HepG2 (cell line): ENCODE measurements around the gene CD72. TPM values are rescaled to one million over a fixed set of nuclear protein-coding genes. Genes with fewer than 3 reads are reported as not detected.

Experiments used
- DNMT1 ChIP-seq: sonication (generic); formaldehyde crosslinking; IDR thresholded peaks from 2 replicates; pipeline ENCODE4 v1.5.1; 2020; ENCODE audit warnings: mild to moderate bottlenecking, missing genetic modification reagents
- KDM3A ChIP-seq: IDR thresholded peaks from 2 replicates; pipeline ENCODE4 v1.6.1; 2018; ENCODE audit warnings: low read depth, missing compliant biosample characterization
- KDM5A ChIP-seq: fragments of 200-600 bp; sonication (generic); IDR thresholded peaks from 2 replicates; pipeline ENCODE4 v1.7.0; 2018; ENCODE audit warnings: antibody characterized with exemption, mild to moderate bottlenecking, low read length, borderline replicate concordance
- KLF11 ChIP-seq: IDR thresholded peaks from 2 replicates; pipeline ENCODE4 v1.6.1; 2016; ENCODE audit warnings: missing compliant biosample characterization
- MTF2 ChIP-seq: sonication (generic); formaldehyde crosslinking; IDR thresholded peaks from 2 replicates; pipeline ENCODE4 v1.5.0; 2020; ENCODE audit warnings: missing genetic modification reagents, borderline replicate concordance
- MXI1 ChIP-seq: IDR thresholded peaks from 3 replicates; pipeline ENCODE4 v1.6.1; 2012; ENCODE audit warnings: low read depth, low read length, inconsistent platforms, borderline replicate concordance
- NR2F2 ChIP-seq: IDR thresholded peaks from 2 replicates; pipeline ENCODE4 v1.6.1; 2012; ENCODE audit warnings: low read depth, inconsistent platforms, borderline replicate concordance
- STAG1 ChIP-seq: sonication (generic); formaldehyde crosslinking; IDR thresholded peaks from 2 replicates; pipeline ENCODE4 v1.4.0; 2020; ENCODE audit warnings: missing genetic modification reagents
- TBX3 ChIP-seq: fragments of 450-650 bp; IDR thresholded peaks from 2 replicates; pipeline ENCODE4 v1.6.1; 2017; ENCODE audit warnings: antibody characterized with exemption, mild to moderate bottlenecking, inconsistent platforms, borderline replicate concordance
- ZNF547 ChIP-seq: sonication (generic); formaldehyde crosslinking; IDR thresholded peaks from 2 replicates; pipeline ENCODE4 v1.5.1; 2020; ENCODE audit warnings: mild to moderate bottlenecking, missing genetic modification reagents
- ZNF556 ChIP-seq: sonication (generic); formaldehyde crosslinking; IDR thresholded peaks from 2 replicates; pipeline ENCODE4 v1.4.0; 2020; ENCODE audit warnings: mild to moderate bottlenecking, missing genetic modification reagents, borderline replicate concordance
- ZNF572 ChIP-seq: sonication (generic); formaldehyde crosslinking; IDR thresholded peaks from 2 replicates; pipeline ENCODE4 v1.5.1; 2020; ENCODE audit warnings: mild to moderate bottlenecking, missing genetic modification reagents
- ZNF605 ChIP-seq: sonication (generic); formaldehyde crosslinking; IDR thresholded peaks from 2 replicates; pipeline ENCODE4 v1.8.0; 2022; ENCODE audit warnings: mild to moderate bottlenecking, missing genetic modification reagents
- ZNF674 ChIP-seq: sonication (generic); formaldehyde crosslinking; IDR thresholded peaks from 2 replicates; pipeline ENCODE4 v1.5.0; 2020; ENCODE audit warnings: low read depth, mild to moderate bottlenecking, missing genetic modification reagents
- ZNF878 ChIP-seq: sonication (generic); formaldehyde crosslinking; IDR thresholded peaks from 2 replicates; pipeline ENCODE4 v1.8.1; 2023; ENCODE audit warnings: mild to moderate bottlenecking, missing genetic modification reagents, moderate library complexity
- polyA plus RNA-seq, 8 experiments: library from polyadenylated mRNA; depleted of rRNA in 3 of 8; stranded (reverse) in 7 of 8; unstranded in 1 of 8; fragments of >200 nt; fragmentation: Illumina TruSeq in 4 of 8; extraction: Trizol in 4 of 8; gene quantifications; 2 replicates each; pipeline versions ENCODE4 v1.2.1 to v1.2.3, GENCODE V29; 2011 to 2016; ENCODE audit warnings: low read depth in 4 of 8, missing spikeins in 1 of 8, mixed read lengths in 1 of 8; ENCODE audit not compliant: insufficient read depth in 1 of 8
- total RNA-seq, 5 experiments: library from RNA; depleted of rRNA; stranded (reverse); fragments of >200 nt; fragmentation: Illumina TruSeq; extraction: Trizol; gene quantifications; 2 replicates each; pipeline ENCODE4 v1.2.3, GENCODE V29; 2016; ENCODE audit warnings: low read depth in 1 of 5
- TF ChIP-seq, protein P1 (sequence below): sonication (generic); formaldehyde crosslinking; IDR thresholded peaks from 2 replicates; pipeline ENCODE4 v1.9.0; 2021; ENCODE audit warnings: missing genetic modification reagents, mild to moderate bottlenecking, borderline replicate concordance
- TF ChIP-seq, protein P2 (sequence below): sonication (generic); formaldehyde crosslinking; IDR thresholded peaks from 2 replicates; pipeline ENCODE4 v1.9.0; 2022; ENCODE audit warnings: missing genetic modification reagents, mild to moderate bottlenecking, borderline replicate concordance
- TF ChIP-seq, protein P3 (sequence below): sonication (generic); formaldehyde crosslinking; IDR thresholded peaks from 2 replicates; pipeline ENCODE4 v1.4.0; 2020; ENCODE audit warnings: missing genetic modification reagents
- TF ChIP-seq, protein P4 (sequence below): sonication (generic); formaldehyde crosslinking; IDR thresholded peaks from 2 replicates; pipeline ENCODE4 v1.4.0; 2020; ENCODE audit warnings: missing genetic modification reagents
- TF ChIP-seq, protein P5 (sequence below): sonication (generic); formaldehyde crosslinking; conservative IDR thresholded peaks from 2 replicates; pipeline ENCODE4 v1.8.1; 2023; ENCODE audit warnings: missing genetic modification reagents

CD72 gene
- total and polyA plus RNA-seq, 2 of the 13 experiments (the other 11 are each of a cell fraction or from before 2014, with no cell fraction given): 0.18 to 1.1 TPM

DNA sequence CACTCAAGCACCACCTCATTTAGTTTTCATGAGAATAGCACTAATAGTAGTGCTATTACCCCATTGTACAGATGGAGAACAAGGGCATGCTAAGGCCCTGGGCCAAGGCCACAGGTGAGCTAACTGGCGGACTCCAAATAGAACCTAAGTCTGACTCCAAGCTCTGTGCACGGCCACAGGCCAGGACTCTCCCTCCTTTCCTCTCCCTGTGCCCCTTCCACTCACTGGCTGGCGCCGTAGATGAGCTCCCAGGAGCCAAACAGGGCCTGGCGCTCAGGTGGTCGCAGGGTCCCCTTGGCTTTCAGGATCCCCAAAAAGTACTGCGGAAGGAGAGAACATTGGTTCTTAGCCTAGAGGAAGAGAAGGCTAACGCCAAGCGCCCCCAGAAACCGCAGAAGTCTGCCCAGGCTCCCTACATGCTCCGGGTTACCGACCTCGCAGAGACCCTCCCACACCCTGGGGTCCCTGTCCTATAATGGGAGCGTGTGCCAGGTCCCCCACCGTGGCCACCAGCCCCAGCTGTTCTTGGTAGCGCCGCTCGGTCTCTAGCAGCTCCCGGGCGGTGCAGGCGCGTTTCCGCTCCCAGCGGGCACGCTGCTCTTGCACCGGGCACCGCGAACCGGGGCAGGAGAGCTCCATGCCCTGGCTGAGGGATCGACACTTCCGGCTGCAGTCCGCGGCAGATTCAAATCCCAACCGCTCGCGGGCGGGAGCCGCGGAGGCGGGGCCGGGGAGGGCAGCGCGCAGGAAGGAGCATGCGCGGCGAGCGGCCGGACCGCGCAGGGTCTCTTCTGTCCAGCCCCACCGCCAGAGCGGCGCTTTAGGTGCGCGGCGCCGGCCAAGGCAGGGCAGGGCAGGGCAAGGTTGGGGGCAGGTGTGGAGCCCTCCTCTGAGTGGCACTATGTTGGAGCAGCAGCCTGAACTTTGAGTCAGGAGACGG is 46.6 kb upstream of the CD72 start, which contains the start of gene ARHGEF39 (continued):
- TF ChIP-seq, protein P1, sequence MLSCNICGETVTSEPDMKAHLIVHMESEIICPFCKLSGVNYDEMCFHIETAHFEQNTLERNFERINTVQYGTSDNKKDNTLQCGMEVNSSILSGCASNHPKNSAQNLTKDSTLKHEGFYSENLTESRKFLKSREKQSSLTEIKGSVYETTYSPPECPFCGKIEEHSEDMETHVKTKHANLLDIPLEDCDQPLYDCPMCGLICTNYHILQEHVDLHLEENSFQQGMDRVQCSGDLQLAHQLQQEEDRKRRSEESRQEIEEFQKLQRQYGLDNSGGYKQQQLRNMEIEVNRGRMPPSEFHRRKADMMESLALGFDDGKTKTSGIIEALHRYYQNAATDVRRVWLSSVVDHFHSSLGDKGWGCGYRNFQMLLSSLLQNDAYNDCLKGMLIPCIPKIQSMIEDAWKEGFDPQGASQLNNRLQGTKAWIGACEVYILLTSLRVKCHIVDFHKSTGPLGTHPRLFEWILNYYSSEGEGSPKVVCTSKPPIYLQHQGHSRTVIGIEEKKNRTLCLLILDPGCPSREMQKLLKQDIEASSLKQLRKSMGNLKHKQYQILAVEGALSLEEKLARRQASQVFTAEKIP: no peak
- TF ChIP-seq ZNF556 (CRISPR knock-in tag) (peak; percentile 74; the same call in 1 of the 2 replicates), KDM5A (no peak), STAG1 (peak; percentile 58), ZNF878 (peak; percentile 97), ZNF605 (CRISPR knock-in tag) (peak; percentile 83), MTF2 (CRISPR knock-in tag) (peak; percentile 67; the same call in 1 of the 2 replicates), ZNF547 (CRISPR knock-in tag) (peak; percentile 88), MXI1 (peak; percentile 97; the same call in 2 of the 3 replicates), ZNF572 (CRISPR knock-in tag) (no peak), NR2F2 (0 out of 2 replicates have a peak, but pooled peaks have one; percentile 6), DNMT1 (0 out of 2 replicates have a peak, but pooled peaks have one; percentile 8), TBX3 (no peak), ZNF674 (no peak), KLF11 (CRISPR knock-in tag) (0 out of 2 replicates have a peak, but pooled peaks have one; percentile 37), KDM3A (CRISPR knock-in tag) (no peak)
- TF ChIP-seq, protein P2, sequence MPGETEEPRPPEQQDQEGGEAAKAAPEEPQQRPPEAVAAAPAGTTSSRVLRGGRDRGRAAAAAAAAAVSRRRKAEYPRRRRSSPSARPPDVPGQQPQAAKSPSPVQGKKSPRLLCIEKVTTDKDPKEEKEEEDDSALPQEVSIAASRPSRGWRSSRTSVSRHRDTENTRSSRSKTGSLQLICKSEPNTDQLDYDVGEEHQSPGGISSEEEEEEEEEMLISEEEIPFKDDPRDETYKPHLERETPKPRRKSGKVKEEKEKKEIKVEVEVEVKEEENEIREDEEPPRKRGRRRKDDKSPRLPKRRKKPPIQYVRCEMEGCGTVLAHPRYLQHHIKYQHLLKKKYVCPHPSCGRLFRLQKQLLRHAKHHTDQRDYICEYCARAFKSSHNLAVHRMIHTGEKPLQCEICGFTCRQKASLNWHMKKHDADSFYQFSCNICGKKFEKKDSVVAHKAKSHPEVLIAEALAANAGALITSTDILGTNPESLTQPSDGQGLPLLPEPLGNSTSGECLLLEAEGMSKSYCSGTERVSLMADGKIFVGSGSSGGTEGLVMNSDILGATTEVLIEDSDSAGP (CRISPR knock-in tag): peak; percentile 94
- TF ChIP-seq, protein P3, sequence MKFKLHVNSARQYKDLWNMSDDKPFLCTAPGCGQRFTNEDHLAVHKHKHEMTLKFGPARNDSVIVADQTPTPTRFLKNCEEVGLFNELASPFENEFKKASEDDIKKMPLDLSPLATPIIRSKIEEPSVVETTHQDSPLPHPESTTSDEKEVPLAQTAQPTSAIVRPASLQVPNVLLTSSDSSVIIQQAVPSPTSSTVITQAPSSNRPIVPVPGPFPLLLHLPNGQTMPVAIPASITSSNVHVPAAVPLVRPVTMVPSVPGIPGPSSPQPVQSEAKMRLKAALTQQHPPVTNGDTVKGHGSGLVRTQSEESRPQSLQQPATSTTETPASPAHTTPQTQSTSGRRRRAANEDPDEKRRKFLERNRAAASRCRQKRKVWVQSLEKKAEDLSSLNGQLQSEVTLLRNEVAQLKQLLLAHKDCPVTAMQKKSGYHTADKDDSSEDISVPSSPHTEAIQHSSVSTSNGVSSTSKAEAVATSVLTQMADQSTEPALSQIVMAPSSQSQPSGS (CRISPR knock-in tag): peak; percentile 52; the same call in 1 of the 2 replicates
- TF ChIP-seq, protein P4, sequence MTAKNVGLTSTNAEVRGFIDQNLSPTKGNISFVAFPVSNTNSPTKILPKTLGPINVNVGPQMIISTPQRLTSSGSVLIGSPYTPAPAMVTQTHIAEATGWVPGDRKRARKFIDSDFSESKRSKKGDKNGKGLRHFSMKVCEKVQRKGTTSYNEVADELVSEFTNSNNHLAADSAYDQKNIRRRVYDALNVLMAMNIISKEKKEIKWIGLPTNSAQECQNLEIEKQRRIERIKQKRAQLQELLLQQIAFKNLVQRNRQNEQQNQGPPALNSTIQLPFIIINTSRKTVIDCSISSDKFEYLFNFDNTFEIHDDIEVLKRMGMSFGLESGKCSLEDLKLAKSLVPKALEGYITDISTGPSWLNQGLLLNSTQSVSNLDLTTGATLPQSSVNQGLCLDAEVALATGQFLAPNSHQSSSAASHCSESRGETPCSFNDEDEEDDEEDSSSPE (CRISPR knock-in tag): peak; percentile 100
- TF ChIP-seq, protein P5, sequence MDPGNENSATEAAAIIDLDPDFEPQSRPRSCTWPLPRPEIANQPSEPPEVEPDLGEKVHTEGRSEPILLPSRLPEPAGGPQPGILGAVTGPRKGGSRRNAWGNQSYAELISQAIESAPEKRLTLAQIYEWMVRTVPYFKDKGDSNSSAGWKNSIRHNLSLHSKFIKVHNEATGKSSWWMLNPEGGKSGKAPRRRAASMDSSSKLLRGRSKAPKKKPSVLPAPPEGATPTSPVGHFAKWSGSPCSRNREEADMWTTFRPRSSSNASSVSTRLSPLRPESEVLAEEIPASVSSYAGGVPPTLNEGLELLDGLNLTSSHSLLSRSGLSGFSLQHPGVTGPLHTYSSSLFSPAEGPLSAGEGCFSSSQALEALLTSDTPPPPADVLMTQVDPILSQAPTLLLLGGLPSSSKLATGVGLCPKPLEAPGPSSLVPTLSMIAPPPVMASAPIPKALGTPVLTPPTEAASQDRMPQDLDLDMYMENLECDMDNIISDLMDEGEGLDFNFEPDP (CRISPR knock-in tag): no peak
